Loucy (cell line): ENCODE measurements around the gene MAP4K2.

Experiments
- H2AFZ ChIP-seq: fragments of 200-600 bp; sonication (generic); 2 replicates; pipeline ENCODE4 v1.6.0; 2016; ENCODE audit warnings: antibody characterized with exemption, mild to moderate bottlenecking, low read length, moderate library complexity
- H3F3A ChIP-seq: fragments of 200-600 bp; 2 replicates; pipeline ENCODE4 v1.6.0; 2016; ENCODE audit warnings: antibody characterized with exemption, low read depth, mild to moderate bottlenecking
- H3K27me3 ChIP-seq: fragments of 200-600 bp; sonication (generic); 2 replicates; pipeline ENCODE4 v1.6.1; 2014; ENCODE audit warnings: low read length, mild to moderate bottlenecking; ENCODE audit not compliant: insufficient read depth, poor library complexity, severe bottlenecking
- H3K36me3 ChIP-seq: fragments of 200-600 bp; sonication (generic); 2 replicates; pipeline ENCODE4 v1.6.1; 2016; ENCODE audit warnings: low read length; ENCODE audit not compliant: insufficient read depth
- H3K4me1 ChIP-seq: fragments of 200-600 bp; sonication (generic); 2 replicates; pipeline ENCODE4 v1.5.1; 2014; ENCODE audit warnings: low read length, mild to moderate bottlenecking; ENCODE audit not compliant: insufficient read depth, poor library complexity, severe bottlenecking
- H3K4me2 ChIP-seq: fragments of 200-600 bp; sonication (generic); 2 replicates; pipeline ENCODE4 v1.6.0; 2014; ENCODE audit warnings: antibody characterized with exemption, low read length, low read depth, mild to moderate bottlenecking; ENCODE audit not compliant: poor library complexity, severe bottlenecking
- H3K4me3 ChIP-seq: fragments of 200-600 bp; sonication (generic); 2 replicates; pipeline ENCODE4 v1.5.1; 2014; ENCODE audit warnings: low read length, mild to moderate bottlenecking, mixed read lengths; ENCODE audit not compliant: poor library complexity, severe bottlenecking
- H3K79me2 ChIP-seq: fragments of 200-600 bp; sonication (generic); 2 replicates; pipeline ENCODE4 v1.6.1; 2014; ENCODE audit warnings: low read length; ENCODE audit not compliant: insufficient read depth
- H3K9ac ChIP-seq: fragments of 200-600 bp; sonication (generic); 2 replicates; pipeline ENCODE4 v1.6.0; 2014; ENCODE audit warnings: mild to moderate bottlenecking, low read depth, low read length, moderate library complexity; ENCODE audit not compliant: poor library complexity, severe bottlenecking
- H3K9me2 ChIP-seq: fragments of 200-600 bp; sonication (generic); replicated peaks from 2 replicates; pipeline ENCODE4 v1.6.1; 2016; ENCODE audit warnings: low read depth, low read length, mixed read lengths
- H3K9me3 ChIP-seq: fragments of 200-600 bp; sonication (generic); 2 replicates; pipeline ENCODE4 v1.6.1; 2014; ENCODE audit warnings: mild to moderate bottlenecking, antibody characterized with exemption, low read length, low read depth; ENCODE audit not compliant: insufficient read depth
- H4K20me1 ChIP-seq: fragments of 200-600 bp; sonication (generic); 2 replicates; pipeline ENCODE4 v1.6.0; 2014; ENCODE audit warnings: antibody characterized with exemption, low read length, mild to moderate bottlenecking; ENCODE audit not compliant: insufficient read depth, poor library complexity, severe bottlenecking
- CTCF ChIP-seq: fragments of 200-600 bp; sonication (generic); conservative IDR thresholded peaks from 2 replicates; pipeline ENCODE4 v1.5.1; 2014; ENCODE audit warnings: mild to moderate bottlenecking, antibody characterized with exemption, low read length
- EZH2phosphoT487 ChIP-seq: fragments of 200-600 bp; IDR thresholded peaks from 2 replicates; pipeline ENCODE4 v1.6.1; 2018; ENCODE audit warnings: antibody characterized with exemption, mild to moderate bottlenecking, moderate library complexity, borderline replicate concordance

MAP4K2 gene

GRCh38 chr11:64813826-64814225 lies 10.8 kb upstream of the MAP4K2 start:
- Histone ChIP-seq H2AFZ (no peak overlapping the region), H4K20me1 (peaks cover 8% of the 10 kb centered on the region), H3K4me1 (peaks cover 13% of the 10 kb centered on the region), H3K27me3 (no peaks in the 10 kb centered on the region), H3K4me3 (no peak overlapping the region), H3K9ac (no peak overlapping the region), H3K9me3 (no peaks in the 10 kb centered on the region), H3K79me2 (peaks cover 8% of the 10 kb centered on the region), H3F3A (no peaks in the 10 kb centered on the region), H3K36me3 (no peaks in the 10 kb centered on the region), H3K9me2 (no peaks in the 10 kb centered on the region), H3K4me2 (no peak overlapping the region)
- no peak for TF ChIP-seq CTCF
- TF ChIP-seq EZH2phosphoT487 = no peak

DNA sequence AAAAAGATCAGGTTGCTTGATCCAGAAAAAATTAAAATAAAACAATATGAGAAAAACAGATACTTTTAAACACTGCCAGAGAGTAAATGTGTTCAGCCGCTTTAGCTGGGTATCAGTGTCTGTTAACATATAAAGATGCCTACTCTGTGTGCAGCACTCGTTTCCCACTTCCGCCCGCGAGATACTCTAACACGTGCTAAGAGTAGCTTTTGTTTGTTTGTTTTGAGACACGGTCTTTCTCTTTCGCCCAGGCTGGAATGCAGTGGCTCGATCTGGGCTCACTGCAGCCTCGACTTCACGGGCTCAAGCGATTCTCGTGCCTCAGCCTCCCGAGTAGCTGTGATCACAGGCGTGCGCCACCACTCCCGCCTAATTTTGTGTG lies 7.9 kb upstream of the MAP4K2 start:
- Histone ChIP-seq H3K4me1 (peaks cover 13% of the 10 kb centered on the region), H3K79me2 (peaks cover 8% of the 10 kb centered on the region), H3K4me2 (peak overlapping the region; percentile 96), H2AFZ (peak overlapping the region; percentile 94), H4K20me1 (peaks cover 8% of the 10 kb centered on the region), H3K9me2 (no peaks in the 10 kb centered on the region), H3K9ac (peak overlapping the region; percentile 85), H3K27me3 (no peaks in the 10 kb centered on the region), H3K9me3 (no peaks in the 10 kb centered on the region), H3K4me3 (peak overlapping the region; percentile 94), H3K36me3 (no peaks in the 10 kb centered on the region), H3F3A (no peaks in the 10 kb centered on the region)
- TF ChIP-seq EZH2phosphoT487 (no peak), CTCF (no peak)

- Histone ChIP-seq H3K79me2 (peaks cover 8% of the 10 kb centered on the region), H3F3A (no peaks in the 10 kb centered on the region), H3K36me3 (no peaks in the 10 kb centered on the region), H3K27me3 (no peaks in the 10 kb centered on the region), H3K4me3 (peak within 1 kb of the TSS; percentile 94), H3K9ac (peak within 1 kb of the TSS; percentile 85), H3K9me3 (no peaks in the 10 kb centered on the region), H3K4me2 (peak within 1 kb of the TSS; percentile 96), H4K20me1 (peaks cover 8% of the 10 kb centered on the region), H2AFZ (peak within 1 kb of the TSS; percentile 94), H3K9me2 (no peaks in the 10 kb centered on the region), H3K4me1 (peaks cover 13% of the 10 kb centered on the region)
- TF ChIP-seq CTCF = no peak
- TF ChIP-seq EZH2phosphoT487 = no peak
Observed at GRCh38 chr11:64810271-64810890, 7.4 kb upstream of the MAP4K2 start, which contains the start of gene MEN1. MEN1 (minus strand) TSS chr11:64810551; CDS start chr11:64810109, 442 bp downstream.
